GM12874 (cell line): Measurements from ENCODE around the gene FBXL4.

Experiments used
- TF ChIP-seq, protein P1 (sequence below): IDR thresholded peaks from 2 replicates; pipeline ENCODE4 v1.5.1; 2011; ENCODE audit warnings: low read depth, mild to moderate bottlenecking, control low read depth, low read length, moderate library complexity; ENCODE audit not compliant: insufficient read depth

The FBXL4 gene

DNA sequence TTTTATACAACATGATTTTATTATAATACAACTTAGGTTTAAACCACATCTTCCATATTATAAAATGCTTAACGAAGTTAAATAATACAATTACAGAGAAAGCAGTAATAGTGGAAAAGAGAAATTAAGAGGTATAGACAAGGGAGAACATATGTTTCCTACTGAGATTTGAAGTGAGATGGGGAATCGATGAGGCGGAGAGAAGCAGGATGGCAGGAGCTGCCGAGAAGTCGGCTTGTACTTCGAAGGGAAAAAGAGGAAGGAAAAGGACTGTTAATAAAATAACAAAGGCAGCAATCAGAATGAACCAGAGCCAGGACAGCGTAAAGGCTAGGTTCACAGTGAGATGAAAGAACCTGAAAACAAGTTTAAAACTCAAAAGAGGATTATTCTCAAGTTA is 15.4 kb downstream of the FBXL4 start:
- TF ChIP-seq, protein P1, sequence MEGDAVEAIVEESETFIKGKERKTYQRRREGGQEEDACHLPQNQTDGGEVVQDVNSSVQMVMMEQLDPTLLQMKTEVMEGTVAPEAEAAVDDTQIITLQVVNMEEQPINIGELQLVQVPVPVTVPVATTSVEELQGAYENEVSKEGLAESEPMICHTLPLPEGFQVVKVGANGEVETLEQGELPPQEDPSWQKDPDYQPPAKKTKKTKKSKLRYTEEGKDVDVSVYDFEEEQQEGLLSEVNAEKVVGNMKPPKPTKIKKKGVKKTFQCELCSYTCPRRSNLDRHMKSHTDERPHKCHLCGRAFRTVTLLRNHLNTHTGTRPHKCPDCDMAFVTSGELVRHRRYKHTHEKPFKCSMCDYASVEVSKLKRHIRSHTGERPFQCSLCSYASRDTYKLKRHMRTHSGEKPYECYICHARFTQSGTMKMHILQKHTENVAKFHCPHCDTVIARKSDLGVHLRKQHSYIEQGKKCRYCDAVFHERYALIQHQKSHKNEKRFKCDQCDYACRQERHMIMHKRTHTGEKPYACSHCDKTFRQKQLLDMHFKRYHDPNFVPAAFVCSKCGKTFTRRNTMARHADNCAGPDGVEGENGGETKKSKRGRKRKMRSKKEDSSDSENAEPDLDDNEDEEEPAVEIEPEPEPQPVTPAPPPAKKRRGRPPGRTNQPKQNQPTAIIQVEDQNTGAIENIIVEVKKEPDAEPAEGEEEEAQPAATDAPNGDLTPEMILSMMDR: no peak

DNA sequence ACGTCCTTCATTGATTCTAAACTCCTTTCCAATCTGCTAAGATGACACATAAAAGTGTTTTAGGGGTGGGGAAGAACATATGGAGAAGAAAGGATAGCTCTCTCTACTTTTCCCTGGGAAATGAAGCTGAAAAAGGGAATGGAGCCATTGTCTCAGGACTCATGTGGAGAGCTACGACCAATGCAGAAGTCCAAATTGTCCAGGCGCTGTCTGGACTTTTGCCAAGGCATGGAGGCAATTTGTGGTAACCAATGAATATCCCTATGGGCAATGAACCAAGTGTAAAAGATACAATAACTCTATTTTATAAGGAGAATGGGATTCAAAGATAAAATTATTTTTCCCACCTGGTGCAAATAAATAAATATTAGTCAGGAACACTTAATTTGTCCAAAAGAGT is 16.1 kb downstream of the FBXL4 start:
- TF ChIP-seq, protein P1: no peak

DNA sequence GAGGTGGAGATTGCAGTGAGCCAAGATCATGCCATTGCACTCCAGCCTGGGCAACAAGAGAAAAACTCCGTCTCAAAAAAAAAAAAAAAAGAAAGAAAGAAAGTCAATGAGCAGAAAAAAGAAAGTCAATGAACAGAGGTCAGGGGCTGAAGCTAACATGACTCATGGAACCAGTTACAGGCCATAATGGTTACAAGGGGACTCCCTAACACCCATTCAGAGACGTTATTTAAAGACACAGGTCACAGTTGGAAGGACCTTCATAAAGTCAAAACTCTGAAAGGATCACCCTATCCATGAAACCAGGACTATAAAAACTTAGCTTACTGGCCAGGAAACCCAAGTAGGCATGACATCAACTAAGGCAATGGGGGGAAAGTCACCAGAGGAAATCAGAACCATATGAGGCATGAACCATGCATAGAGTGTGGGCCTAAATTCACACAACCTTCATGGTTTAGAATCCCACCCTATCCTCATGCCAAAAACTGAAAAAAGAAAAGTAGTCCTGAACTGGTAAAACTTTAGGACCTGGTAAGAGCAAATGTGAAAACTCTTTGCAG is 18.2 kb downstream of the FBXL4 start:
- TF ChIP-seq, protein P1: no peak

DNA sequence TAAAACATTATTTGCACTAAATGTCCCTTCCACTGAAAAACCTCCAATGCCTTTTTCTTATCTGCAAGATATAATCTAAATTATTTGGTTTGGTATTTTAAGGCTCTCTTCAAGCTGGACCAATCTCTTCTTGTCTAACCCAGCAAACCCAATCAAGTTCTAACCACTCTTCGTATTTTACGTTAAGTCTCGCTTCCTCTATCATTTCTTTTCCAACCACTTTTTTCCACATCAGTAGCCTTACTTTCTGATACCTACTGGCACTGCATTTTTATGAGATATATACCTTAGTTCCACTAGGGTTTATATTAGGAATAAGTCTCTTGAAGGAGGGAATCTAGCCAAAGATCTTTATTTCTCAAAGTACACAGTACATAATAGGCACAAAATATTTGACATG is 19.1 kb downstream of the FBXL4 start:
- TF ChIP-seq, protein P1: no peak

DNA sequence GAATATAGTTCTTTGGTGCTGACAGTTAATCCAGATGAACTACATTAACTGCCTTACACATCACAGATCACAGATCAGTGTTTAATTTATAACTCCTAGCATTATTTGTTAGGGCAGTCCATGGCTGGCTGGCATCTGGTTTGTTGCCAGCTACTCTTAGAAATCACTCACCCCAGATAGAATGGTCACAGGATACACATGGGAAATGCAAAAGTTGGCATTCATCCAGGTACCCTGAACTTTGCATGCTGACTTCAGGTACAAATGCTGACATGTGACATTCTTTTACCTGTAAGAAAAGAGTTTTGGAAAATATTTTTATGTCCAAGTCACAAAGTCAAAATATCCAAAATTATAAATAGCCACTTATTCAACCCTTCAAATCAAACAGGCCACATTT is 20.2 kb downstream of the FBXL4 start:
- TF ChIP-seq, protein P1: no peak

DNA sequence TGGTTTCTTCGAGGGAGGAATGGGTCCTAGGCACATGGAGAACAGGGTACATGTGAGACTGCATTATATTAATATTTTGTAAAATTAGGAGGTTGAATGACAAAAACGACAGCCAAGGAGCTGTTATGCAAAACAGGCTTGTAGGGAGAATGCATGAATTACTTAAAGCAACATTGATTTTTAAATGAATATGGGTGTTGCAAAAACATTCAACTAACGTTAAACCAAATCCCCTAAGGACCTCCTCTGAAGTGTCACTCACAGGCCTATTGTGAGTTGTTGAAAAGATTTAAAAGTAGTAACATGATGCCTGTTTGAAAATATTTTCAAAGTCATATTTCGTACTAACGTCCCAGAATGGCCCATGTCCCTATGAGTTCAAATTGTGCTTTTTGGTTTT is 21.9 kb downstream of the FBXL4 start:
- TF ChIP-seq, protein P1: no peak

DNA sequence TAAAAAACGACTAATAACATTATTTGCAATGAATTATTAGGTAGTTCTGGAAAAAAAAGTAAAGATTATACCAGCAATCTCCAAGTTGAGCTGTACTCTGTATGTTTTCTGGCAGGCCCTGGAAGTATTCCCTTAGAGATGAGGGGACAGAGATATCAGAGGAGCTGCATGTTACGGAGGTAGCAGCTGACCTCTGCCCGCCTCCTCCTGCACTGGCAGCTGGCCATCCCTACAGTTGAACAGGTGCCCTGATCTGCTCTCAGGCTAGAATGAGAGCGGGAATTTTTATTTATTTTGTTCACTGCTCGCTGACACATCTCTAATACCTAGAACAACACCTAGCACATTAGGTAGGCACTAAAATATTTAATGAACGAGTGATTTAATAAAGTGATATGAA is 23.1 kb downstream of the FBXL4 start:
- TF ChIP-seq, protein P1: no peak
